NCI-H2227 treated with DMSO at 0.1 percent for 48 hours (cell line): ENCODE data around the gene CEMIP.
A peak's percentile ranks its signal among the peaks of the same experiment; 100 is the strongest.

ENCODE experiments used
- DNase-seq: peaks from one replicate; lab custom pipeline; 2025; lab: John Stamatoyannopoulos, UW

Gene CEMIP

GRCh38 chr15:80778964-80779657 is at the start of gene CEMIP:
Gene CEMIP, plus strand, starts transcription at chr15:80779370. Its CDS starts 94,510 bp downstream, at chr15:80873880.
- peak; percentile 77 for DNase-seq

- no peak for DNase-seq
These were observed 48.8 kb upstream of the CEMIP start for GRCh38 chr15:80730387-80730786.

GRCh38 chr15:80730926-80731325 is 48.2 kb upstream of the CEMIP start:
- no peak for DNase-seq

DNA sequence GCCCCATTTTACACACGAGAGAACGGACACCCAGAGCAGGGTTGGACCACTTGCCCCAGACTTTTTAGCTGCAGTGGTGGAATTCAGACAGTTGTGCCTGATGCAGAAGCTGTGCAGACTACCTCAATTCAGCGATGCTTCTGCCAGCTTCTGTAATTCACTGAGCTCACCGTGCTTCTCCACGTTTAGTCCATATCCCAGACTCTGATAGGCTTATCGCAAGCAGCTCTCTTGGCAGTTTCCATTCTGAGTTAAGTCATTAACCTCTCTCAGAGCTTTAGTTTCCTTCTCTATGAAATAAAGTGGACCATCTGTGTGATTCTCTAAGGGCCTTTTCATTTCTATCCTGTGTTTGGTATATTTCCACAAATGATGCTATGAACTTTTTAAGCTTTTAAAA is 47.0 kb upstream of the CEMIP start:
- no peak for DNase-seq

- no peak for DNase-seq
These were observed 46.4 kb upstream of the CEMIP start for GRCh38 chr15:80732818-80733217.

- no peak for DNase-seq
These were observed 45.7 kb upstream of the CEMIP start for GRCh38 chr15:80733460-80733859.

GRCh38 chr15:80735344-80735743 is 43.8 kb upstream of the CEMIP start:
- DNase-seq, result no peak

DNA sequence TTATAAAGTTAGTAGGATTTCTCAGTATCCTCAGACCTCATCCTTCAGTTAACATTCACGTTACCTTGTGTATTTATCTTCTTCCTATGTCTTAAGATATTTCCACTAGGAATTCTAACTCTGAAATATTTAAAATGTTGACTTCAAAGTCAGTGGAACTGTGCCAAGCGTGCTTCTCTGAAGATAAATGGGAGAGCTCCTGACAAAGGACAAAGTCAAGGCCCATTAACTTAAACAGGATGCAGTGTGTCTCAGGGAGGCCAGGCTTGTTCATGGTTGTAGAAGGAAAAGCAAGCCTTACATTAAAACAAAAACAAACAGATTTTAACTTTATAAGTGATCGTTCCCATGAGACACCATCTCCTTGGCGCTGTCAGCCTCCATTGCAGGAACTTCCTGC is 42.6 kb upstream of the CEMIP start:
- no peak for DNase-seq

- no peak for DNase-seq
These were observed 39.3 kb upstream of the CEMIP start for GRCh38 chr15:80739919-80740318.

GRCh38 chr15:80742081-80742480 is 37.1 kb upstream of the CEMIP start:
- no peak for DNase-seq

DNA sequence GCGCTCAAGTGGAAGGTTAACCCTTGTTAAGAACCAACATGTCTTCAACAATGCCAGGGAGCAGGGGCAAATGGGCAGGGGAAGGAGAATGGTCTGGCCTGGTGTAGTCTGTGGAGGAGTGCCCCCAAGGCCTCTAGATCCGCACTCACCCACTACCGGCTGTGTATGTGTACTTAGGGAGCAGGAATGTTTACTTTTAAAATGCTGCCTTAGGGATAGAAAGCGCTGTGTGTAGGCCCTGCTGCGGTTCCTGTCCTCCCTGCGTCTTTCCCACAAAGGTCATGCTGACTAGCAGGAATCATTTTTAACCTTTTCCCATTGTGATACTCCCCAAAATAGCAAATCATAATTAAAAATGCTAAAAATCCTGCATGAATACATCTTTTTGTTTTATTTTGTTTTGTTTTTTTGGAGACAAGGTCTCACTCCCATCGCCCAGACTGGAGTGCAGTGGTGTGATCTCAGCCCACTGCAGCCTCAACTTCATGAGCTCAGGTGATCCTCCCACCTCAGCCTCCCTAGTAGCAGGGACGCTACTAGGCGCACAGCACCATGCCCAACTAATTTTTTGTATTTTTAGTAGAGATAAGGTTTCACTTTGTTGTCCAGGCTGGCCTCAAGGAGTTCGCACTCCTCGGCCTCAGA is 35.9 kb upstream of the CEMIP start:
- no peak for DNase-seq

DNA sequence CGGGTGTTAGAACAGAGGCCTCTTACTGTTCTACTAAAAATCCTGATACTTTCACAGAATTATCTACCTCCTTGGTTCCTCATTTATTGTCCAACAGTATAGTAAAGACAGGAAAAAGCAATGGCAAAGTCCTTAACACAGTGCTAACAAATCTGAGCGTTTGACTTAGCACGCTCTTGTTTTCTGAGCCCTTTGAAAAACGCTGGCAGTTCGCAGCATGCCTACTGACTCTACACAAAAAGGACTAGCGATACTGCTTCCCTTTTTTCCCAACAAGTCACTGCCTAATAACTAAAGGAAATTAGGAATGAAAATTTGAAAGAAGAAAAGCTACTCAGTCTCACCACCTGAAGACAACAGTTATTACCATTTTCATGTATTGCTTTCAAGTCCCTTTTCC is 34.8 kb upstream of the CEMIP start:
- DNase-seq, result no peak

DNA sequence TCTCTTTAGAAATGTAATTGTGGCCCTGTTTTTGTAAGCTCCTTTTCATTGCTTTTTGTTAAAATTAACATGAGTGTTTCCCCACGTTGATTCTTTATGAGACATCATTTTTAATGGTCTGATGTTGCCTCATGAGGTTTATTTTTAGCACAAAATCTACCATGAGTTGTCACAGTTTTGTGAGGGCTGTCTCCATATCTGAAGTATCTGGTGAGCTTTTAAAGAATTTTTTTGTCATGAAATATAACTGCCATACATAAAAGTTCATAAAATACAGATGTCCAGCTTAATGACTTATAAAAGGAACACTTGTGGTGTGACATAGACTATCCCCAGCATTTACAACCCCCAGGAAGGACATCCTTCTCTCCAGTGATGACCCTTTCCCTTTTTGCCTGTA is 34.3 kb upstream of the CEMIP start:
- no peak for DNase-seq

DNA sequence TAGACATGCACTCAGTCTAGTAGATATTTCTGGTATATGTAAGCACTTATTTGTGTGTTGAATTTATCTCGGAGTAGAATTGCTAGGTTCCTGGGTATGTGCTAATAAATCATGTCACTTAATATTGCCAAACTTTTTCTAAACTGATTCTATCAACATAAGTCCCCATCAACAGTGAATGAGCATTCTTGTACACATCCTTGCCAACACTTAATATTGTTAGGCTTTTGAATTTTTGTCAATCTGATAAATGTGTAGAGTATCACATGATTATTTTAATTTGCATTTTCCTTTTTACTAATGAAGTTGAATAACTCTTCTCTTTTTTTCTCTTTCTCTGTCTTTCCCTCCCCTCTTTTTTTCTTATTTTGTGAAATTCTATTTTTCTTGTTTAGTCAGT is 33.3 kb upstream of the CEMIP start:
- no peak for DNase-seq

GRCh38 chr15:80747317-80748053 is 31.7 kb upstream of the CEMIP start:
- DNase-seq, result no peak

DNA sequence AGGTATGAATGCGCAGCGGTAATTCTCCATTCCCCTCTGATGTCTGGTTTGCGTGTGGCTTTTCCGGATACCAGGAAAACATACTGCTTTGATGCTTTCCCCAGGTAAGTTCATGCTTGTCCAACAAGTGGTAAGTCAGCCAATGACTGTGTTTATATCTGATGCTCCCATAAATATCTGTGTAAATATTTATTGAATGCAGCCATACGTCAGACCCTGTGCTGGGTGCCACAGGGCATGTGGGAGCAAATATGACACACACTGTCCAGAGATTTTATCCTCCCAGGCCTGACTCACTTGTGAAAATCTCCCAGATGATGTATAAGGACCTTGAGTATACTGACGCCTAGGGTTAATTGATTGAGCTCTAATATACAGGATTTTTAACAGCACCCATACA is 29.6 kb upstream of the CEMIP start:
- no peak for DNase-seq

DNA sequence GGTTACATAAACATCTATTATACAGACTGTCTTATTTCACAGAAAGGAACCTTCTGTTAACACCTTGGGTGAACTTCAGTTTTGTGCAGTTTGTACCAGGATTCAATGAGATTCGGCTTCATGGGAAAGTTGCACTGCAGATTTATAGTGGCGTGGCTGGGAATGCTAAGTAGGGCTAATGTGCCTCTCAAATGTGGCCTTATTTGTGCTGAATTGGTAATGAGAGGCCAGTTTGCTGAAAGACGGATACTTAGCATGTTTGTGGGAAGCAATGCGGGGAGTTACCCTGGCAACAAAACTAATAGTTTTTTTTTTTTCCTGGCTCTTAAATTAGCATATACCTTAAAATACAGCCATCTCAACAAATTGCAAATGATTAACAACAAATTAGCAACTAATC is 28.6 kb upstream of the CEMIP start:
- DNase-seq, result no peak

- no peak for DNase-seq
These were observed 27.0 kb upstream of the CEMIP start for GRCh38 chr15:80752204-80752603.

DNA sequence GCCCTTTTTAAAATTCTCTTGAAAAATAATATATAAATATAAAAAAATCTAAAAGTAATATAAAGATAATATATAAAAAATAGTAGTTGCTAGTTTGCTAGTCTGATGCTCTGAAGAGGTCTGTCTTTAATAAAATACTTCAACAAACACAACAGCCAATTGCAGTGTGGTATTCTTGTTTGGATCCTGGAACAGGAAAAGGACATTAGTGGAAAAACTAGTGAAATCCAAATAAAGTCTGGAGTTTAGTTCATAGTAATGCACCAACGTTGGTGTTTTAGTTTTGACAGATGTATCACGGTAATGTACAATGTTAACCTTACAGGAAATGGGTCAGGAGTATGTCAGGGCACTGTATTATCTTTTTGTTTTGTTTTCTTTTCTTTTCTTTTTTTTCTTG is 26.0 kb upstream of the CEMIP start:
- DNase-seq, result no peak

- no peak for DNase-seq
These were observed 25.2 kb upstream of the CEMIP start for GRCh38 chr15:80754014-80754413.

GRCh38 chr15:80755885-80756284 is 23.3 kb upstream of the CEMIP start:
- DNase-seq, result no peak

- DNase-seq, result no peak
These were observed 20.9 kb upstream of the CEMIP start for GRCh38 chr15:80758130-80758745.

GRCh38 chr15:80760960-80761359 is 18.2 kb upstream of the CEMIP start:
- no peak for DNase-seq
